Adrenal gland (tissue), 12 donors: Measurements from ENCODE around the gene TAPT1. TPM values are rescaled to one million over a fixed set of nuclear protein-coding genes. Genes with fewer than 3 reads are reported as not detected.
A peak's percentile ranks its signal among the peaks of the same experiment; 100 is the strongest.

Experiments
- DNase-seq, 7 donors: peaks; one replicate each; pipeline ENCODE4 v3.0.0-alpha.2; 2019 to 2020
- H3K27ac ChIP-seq, 5 donors: fragments of 200-600 bp; sonication (generic) in 4 of 5; 1 replicate in 3 of 5; 2 replicates in 2 of 5; pipeline versions ENCODE4 v1.5.1 to v1.8.0; 2016 to 2020; ENCODE audit warnings: mild to moderate bottlenecking in 1 of 5
- H3K27me3 ChIP-seq: fragments of 200-600 bp; 2 replicates; pipeline ENCODE4 v1.8.0; 2021
- H3K36me3 ChIP-seq, 2 donors: fragments of 200-600 bp; replicated peaks in 1 of 2; 1 replicate in 1 of 2; 2 replicates in 1 of 2; pipeline versions ENCODE4 v1.5.1 to v1.8.0; 2018 to 2022
- H3K4me1 ChIP-seq, 2 donors: fragments of 200-600 bp; replicated peaks in 1 of 2; 1 replicate in 1 of 2; 2 replicates in 1 of 2; pipeline versions ENCODE4 v1.5.1 to v1.8.0; 2018 to 2021
- H3K4me3 ChIP-seq, 4 donors: fragments of 200-600 bp; sonication (generic) in 3 of 4; one replicate each; pipeline ENCODE4 v1.5.1; 2016 to 2018
- H3K9me3 ChIP-seq, 3 donors: fragments of 200-600 bp; sonication (generic) in 1 of 3; replicated peaks in 1 of 3; 1 replicate in 2 of 3; 2 replicates in 1 of 3; pipeline versions ENCODE4 v1.5.1 to v1.8.0; 2016 to 2021
- POLR2A ChIP-seq, 2 donors: fragments of 450-650 bp; IDR thresholded peaks; one replicate each; pipeline ENCODE4 v1.6.1; 2017; ENCODE audit warnings: antibody characterized with exemption in 2 of 2, mild to moderate bottlenecking in 2 of 2, moderate library complexity in 1 of 2
- WGBS, 4 donors: extraction: QIAGEN DNeasy Blood & Tissue Kit in 2 of 4; methylation state at CpG; one replicate each; pipeline versions ENCODE4 v1.1.5 to v1.1.7; 2013 to 2017; 5-methylcytosine and 5-hydroxymethylcytosine counted together
- intact Hi-C, 2 donors: fragments of 100-400 bp; cut with DNase I; formaldehyde crosslinking; loops; one replicate each; pipeline versions ENCODE4 v1.14.1 to v1.15.0; 2022 to 2023
- polyA plus RNA-seq, 3 donors: library from polyadenylated mRNA; stranded (reverse); fragments of 200-250 nt in 2 of 3; fragments of 350-450 nt in 1 of 3; fragmentation: Illumina TruSeq in 1 of 3; extraction: RNeasy Lipid Tissue Mini Kit (QIAGEN cat#74804) in 1 of 3; gene quantifications; one replicate each; pipeline ENCODE4 v1.2.3, GENCODE V29; 2013 to 2014
- total RNA-seq, 9 donors: library from RNA; depleted of rRNA in 4 of 9; stranded (reverse); fragments of >200 nt in 4 of 9; fragments of 120-200 nt in 1 of 9; fragmentation: NEBNext Ultra II Directional in 1 of 9; extraction: Animal tissue kit (Norgen Biotek cat#: 25700) in 1 of 9; gene quantifications; one replicate each; pipeline versions ENCODE4 v1.1.0 to v1.2.4, GENCODE V29; 2013 to 2023
- TF ChIP-seq, protein P1 (sequence below), 6 experiments: fragments of 450-650 bp in 4 of 6; fragments of 200-600 bp in 2 of 6; sonication (generic) in 1 of 6; IDR thresholded peaks; 1 replicate in 5 of 6; 2 replicates in 1 of 6; pipeline versions ENCODE4 v1.5.1 to v1.8.0; 2016 to 2021; ENCODE audit warnings: antibody characterized with exemption in 6 of 6, mild to moderate bottlenecking in 2 of 6, moderate library complexity in 1 of 6
- donor health status: healthy with polysubstance abuse.
- donor health status: Bipolar disorder and iron deficiency.
- donor health status: DM: yes; HTN: yes; CAD: no.
- donor health status: DM: no; HTN: no; CAD: no.
- donor health status: DM: no; HTN: no; CAD: no.
- donor health status: DM: yes; HTN: yes; CAD: no.

The TAPT1 gene
- total and polyA plus RNA-seq, 12 donors = 33.2 to 119 (median 51.0) TPM

DNA sequence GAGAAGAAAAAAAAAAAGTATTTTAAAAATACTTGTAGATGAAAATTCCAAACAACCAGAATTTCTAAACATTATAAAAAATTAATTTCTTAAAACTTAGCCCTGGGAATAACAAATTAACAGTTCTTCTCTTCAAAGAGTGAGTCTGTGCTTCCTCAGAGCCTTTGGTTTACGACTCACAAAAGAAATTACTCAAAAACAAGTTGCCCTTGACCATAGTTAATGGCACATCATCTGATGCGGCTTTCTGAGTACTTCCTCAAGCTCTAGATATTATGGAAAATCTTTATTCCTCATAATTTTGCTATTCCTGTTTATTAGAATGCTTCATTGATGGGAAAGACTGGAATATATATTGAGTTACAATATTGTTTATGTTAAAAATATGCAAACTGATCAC lies 23.7 kb downstream of the TAPT1 start:
- Histone ChIP-seq H3K4me1 (peaks cover 27 to 64% of the 10 kb centered on the region in 2 donors), H3K4me3 (no peak overlapping the region), H3K9me3 (no peaks in the 10 kb centered on the region), H3K36me3 (no peaks in the 10 kb centered on the region), H3K27me3 (no peaks in the 10 kb centered on the region), H3K27ac (peak overlapping the region in 2 of 5 donors; percentile 19 to 31)
- no peak for DNase-seq
- intact Hi-C loops = loop anchor here (10.0 kb wide), 2 partner anchors 62 to 178 kb away; no protein-coding TSS in a partner anchor
- TF ChIP-seq, protein P1, sequence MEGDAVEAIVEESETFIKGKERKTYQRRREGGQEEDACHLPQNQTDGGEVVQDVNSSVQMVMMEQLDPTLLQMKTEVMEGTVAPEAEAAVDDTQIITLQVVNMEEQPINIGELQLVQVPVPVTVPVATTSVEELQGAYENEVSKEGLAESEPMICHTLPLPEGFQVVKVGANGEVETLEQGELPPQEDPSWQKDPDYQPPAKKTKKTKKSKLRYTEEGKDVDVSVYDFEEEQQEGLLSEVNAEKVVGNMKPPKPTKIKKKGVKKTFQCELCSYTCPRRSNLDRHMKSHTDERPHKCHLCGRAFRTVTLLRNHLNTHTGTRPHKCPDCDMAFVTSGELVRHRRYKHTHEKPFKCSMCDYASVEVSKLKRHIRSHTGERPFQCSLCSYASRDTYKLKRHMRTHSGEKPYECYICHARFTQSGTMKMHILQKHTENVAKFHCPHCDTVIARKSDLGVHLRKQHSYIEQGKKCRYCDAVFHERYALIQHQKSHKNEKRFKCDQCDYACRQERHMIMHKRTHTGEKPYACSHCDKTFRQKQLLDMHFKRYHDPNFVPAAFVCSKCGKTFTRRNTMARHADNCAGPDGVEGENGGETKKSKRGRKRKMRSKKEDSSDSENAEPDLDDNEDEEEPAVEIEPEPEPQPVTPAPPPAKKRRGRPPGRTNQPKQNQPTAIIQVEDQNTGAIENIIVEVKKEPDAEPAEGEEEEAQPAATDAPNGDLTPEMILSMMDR (IDR thresholded peaks at IDR 0.05) = no peak
- TF ChIP-seq POLR2A (IDR thresholded peaks at IDR 0.05) = no peak
- WGBS, 4 donors = 47 to 52% (median 52%) methylated on average over 2 of the region's 2 CpGs

DNA sequence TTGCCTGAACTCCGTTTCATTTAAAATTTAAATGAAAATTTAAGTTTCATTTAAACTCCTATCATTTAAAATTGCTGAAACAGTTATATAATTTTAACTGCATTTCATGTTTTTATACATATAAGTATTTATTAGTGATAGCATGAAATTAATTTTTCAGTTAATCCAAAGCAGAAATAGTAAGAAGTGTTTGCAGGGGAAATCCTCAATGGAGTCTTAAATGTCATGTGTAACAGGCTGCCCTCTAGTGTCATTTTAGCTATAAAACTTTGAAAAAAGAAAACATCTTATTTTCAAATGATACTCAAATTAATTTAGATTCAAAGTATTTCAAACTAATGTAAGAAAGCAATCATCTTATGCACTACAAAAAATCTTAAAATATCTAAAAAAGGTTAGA lies 27.2 kb downstream of the TAPT1 start:
- intact Hi-C loops = loop anchor here in 1 of 2 donors (10.0 kb wide), 1 partner anchor 174 kb away; no protein-coding TSS in a partner anchor
- H3K27me3 ChIP-seq = no peaks in the 10 kb centered on the region
- TF ChIP-seq, protein P1 (IDR thresholded peaks at IDR 0.05) = peak in 4 of 6 experiments; percentile 9 to 44 (median 22)
- no peak for TF ChIP-seq POLR2A (IDR thresholded peaks at IDR 0.05)
- no peaks in the 10 kb centered on the region for H3K9me3 ChIP-seq
- H3K27ac ChIP-seq = peak overlapping the region in 1 of 5 donors; percentile 4
- no peak overlapping the region for H3K4me3 ChIP-seq
- WGBS, 4 donors = 92 to 100% (median 96%) methylated on average over 1 of the region's 1 CpG
- no peak for DNase-seq
- H3K36me3 ChIP-seq = no peaks in the 10 kb centered on the region
- H3K4me1 ChIP-seq = peaks cover 31 to 72% of the 10 kb centered on the region in 2 donors

DNA sequence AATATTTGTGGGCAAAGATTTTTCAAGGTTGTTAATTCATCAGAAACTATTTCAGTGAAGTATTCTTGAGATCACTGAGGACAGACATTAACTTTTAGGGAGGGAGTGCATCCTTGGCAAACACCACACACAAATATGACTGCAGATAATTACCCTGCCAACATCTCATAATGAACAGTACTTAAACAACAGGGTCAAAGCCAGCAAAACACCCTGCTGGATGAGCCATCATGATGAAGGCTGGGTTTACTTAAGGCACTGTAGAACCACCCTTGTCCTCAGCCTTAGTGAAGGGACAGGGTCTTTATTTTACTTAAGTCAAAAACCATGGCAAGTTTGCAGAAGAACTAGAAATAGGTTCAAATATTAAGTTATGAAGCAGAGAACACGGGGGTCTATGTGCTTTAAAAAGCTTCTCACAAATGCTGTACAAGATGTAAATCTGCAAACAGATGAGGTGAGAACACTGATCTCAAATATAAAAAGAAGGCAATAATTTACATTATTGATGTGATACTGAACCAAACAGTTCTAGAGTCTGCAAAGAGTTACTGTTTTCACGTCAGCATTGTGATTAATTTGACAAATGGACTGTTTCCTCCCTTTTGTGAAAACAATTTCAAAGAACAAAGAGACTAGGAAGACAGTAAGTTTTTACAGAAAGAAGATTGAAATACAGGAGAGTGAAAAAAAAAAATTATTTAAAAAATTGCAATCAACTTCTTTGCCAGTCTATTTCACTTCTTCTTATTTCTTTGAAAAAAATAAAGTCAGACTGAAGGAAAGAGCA lies 28.2 kb downstream of the TAPT1 start:
- DNase-seq = no peak
- intact Hi-C loops = loop anchor here in 1 of 2 donors (10.0 kb wide), 1 partner anchor 173 kb away; no protein-coding TSS in a partner anchor
- WGBS, 4 donors = 37 to 50% (median 46%) methylated on average over 2 of the region's 2 CpGs
- H3K4me1 ChIP-seq = peaks cover 38 to 76% of the 10 kb centered on the region in 2 donors
- H3K27me3 ChIP-seq = no peaks in the 10 kb centered on the region
- TF ChIP-seq POLR2A (IDR thresholded peaks at IDR 0.05) = no peak
- TF ChIP-seq, protein P1 (IDR thresholded peaks at IDR 0.05) = no peak
- no peak overlapping the region for H3K4me3 ChIP-seq
- no peaks in the 10 kb centered on the region for H3K36me3 ChIP-seq
- no peaks in the 10 kb centered on the region for H3K9me3 ChIP-seq
- H3K27ac ChIP-seq = peak overlapping the region in 3 of 5 donors; percentile 14 to 73 (median 58)

DNA sequence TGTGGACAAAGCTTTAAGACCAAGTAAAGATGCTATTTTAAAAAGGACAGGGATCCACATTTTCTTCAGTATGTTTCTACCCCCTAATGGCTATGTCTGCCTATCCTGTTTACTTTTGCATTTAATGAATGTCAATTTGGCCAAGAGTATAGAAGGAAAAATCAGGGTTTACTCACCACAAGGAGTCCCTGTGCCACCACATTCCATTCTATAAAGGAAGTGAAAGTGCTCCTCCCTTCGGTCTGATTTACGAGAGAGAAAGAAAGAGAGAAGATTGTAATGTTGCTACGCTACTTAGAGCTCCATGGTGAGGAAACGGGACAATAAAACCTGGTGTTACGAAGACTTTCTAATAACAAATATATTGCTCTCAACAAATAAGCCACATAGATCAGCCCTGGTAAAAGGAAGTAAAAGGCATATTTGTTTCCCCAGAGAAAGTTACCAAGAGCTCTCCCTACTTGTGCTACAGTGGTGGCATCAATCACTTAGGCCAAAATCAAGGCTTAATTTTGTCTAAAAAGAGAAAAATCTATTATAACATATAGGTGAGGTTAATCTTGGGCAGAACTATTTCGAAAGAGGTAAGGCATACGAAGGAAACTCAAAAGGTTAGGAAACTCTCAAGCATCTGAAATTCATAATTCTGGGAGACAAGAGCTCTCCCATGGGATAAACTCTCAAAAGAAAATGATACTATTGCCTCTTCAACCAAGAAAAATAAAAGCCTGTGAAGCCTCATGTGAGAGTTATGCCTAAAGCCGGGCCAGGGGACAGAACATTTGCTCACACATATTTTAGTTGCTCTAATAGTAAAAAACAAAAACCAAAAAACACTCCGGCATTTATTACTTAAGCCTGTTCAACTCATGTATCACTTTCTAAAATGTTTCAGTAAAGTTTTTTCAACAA lies 29.5 kb downstream of the TAPT1 start:
- Histone ChIP-seq H3K27me3 (no peaks in the 10 kb centered on the region), H3K4me1 (peaks cover 41 to 79% of the 10 kb centered on the region in 2 donors), H3K27ac (peak overlapping the region in 4 of 5 donors; percentile 2 to 73 (median 58)), H3K4me3 (peak overlapping the region in 1 of 4 donors; percentile 32), H3K9me3 (no peaks in the 10 kb centered on the region), H3K36me3 (no peaks in the 10 kb centered on the region)
- DNase-seq = peak in 2 of 7 donors; percentile 38 to 39
- 28 to 36% (median 31%) methylated on average over 9 of the region's 9 CpGs for WGBS, 4 donors
- TF ChIP-seq, protein P1 (IDR thresholded peaks at IDR 0.05) = peak; percentile 25 to 74 (median 53)
- no peak for TF ChIP-seq POLR2A (IDR thresholded peaks at IDR 0.05)
- intact Hi-C loops = loop anchor here in 1 of 2 donors (10.0 kb wide), 1 partner anchor 172 kb away; no protein-coding TSS in a partner anchor
